ENCODE measurements around the gene TPSG1. TPM values are rescaled to one million over a fixed set of nuclear protein-coding genes. Genes with fewer than 3 reads are reported as not detected.

Gene TPSG1
- total RNA-seq, 1 experiment from 2014 or later: not detected

GRCh38 chr16:1202274-1202673, 22.8 kb downstream of the TPSG1 start:
- Histone ChIP-seq H3K4me2 (ENCODE audit: insufficient read depth, insufficient read length, low read length) (no peak overlapping the region), H3T11ph (ENCODE audit: low read length) (no peak overlapping the region), H4K91ac (ENCODE audit: insufficient read length, low read depth, low read length) (no peak overlapping the region), H4K8ac (replicated peaks; ENCODE audit: insufficient read length, low read depth, low read length) (no peak overlapping the region), H2BK15ac (ENCODE audit: low read depth, low read length) (no peak overlapping the region), H3K18ac (ENCODE audit: insufficient read length, low read depth, low read length) (no peak overlapping the region), H3K79me2 (ENCODE audit: insufficient read depth, low read length) (no peaks in the 10 kb centered on the region), H3K79me1 (ENCODE audit: insufficient read depth, low read depth, low read length, poor library complexity, severe bottlenecking) (no peaks in the 10 kb centered on the region), H3K56ac (ENCODE audit: insufficient read length, low read depth, low read length) (no peak overlapping the region), H2BK120ac (ENCODE audit: low read depth, low read length, poor library complexity, severe bottlenecking) (no peak overlapping the region), H2BK5ac (ENCODE audit: insufficient read length, low read length) (no peak overlapping the region), H3K23ac (ENCODE audit: insufficient read length, low read depth, low read length) (no peak overlapping the region), H3K4me1 (ENCODE audit: insufficient read depth, low read length) (no peaks in the 10 kb centered on the region), H3K4ac (ENCODE audit: low read depth, low read length) (no peak overlapping the region), H2BK20ac (ENCODE audit: low read depth, low read length, poor library complexity, severe bottlenecking) (no peak overlapping the region), H3K9me3 (ENCODE audit: control insufficient read depth, low read depth, low read length) (no peaks in the 10 kb centered on the region), H3K23me2 (ENCODE audit: insufficient read length, low read depth, low read length, poor library complexity, severe bottlenecking) (peaks cover 2% of the 10 kb centered on the region), H3K27me3 (ENCODE audit: insufficient read depth, low read length) (no peaks in the 10 kb centered on the region), H2BK12ac (ENCODE audit: insufficient read length, low read depth, low read length) (no peak overlapping the region), H4K5ac (ENCODE audit: insufficient read length, low read depth, low read length) (no peak overlapping the region), H4K20me1 (ENCODE audit: control insufficient read depth, insufficient read depth, insufficient read length) (no peaks in the 10 kb centered on the region), H2AK5ac (ENCODE audit: insufficient read length, low read length) (no peak overlapping the region), H3K27ac (ENCODE audit: insufficient read length, low read depth, low read length) (no peak overlapping the region), H3K14ac (ENCODE audit: insufficient read depth, low read length) (no peak overlapping the region), H3K9ac (ENCODE audit: extremely low read depth, insufficient read length, low read length) (no peak overlapping the region), H2AFZ (ENCODE audit: low read length) (no peak overlapping the region)
- no peaks in the 10 kb centered on the region for H3K27me3 Mint-ChIP-seq (ENCODE audit: low read depth)
- peaks cover 0 to 4% of the 10 kb centered on the region in 2 experiments; a peak in 1 of 4 replicates for H3K4me1 Mint-ChIP-seq
- peaks cover 0 to 22% (median 21%) of the 10 kb centered on the region in 3 experiments; a peak in 6 of 7 replicates for H3K36me3 Mint-ChIP-seq (ENCODE audit: insufficient read depth in 1 of 3, low read depth in 3 of 3)
- TF ChIP-seq CTCF (conservative IDR thresholded peaks at IDR 0.05): no peak
- no peaks in the 10 kb centered on the region for H3K9me3 Mint-ChIP-seq
- no peak overlapping the region for H3K27ac Mint-ChIP-seq
- WGBS (ENCODE audit: extremely low coverage, insufficient read length, low lambda C conversion rate): no CpG with 5 or more reads among the region's 18 CpGs
- H3K4me3 Mint-ChIP-seq: no peak overlapping the region
- no peak for DNase-seq

Measured in H9 (cell line).